Inferior parietal cortex (tissue), 1 donor: ENCODE data around the gene SIGLEC7.
A peak's percentile ranks its signal among the peaks of the same experiment; 100 is the strongest.

Source experiments
- DNase-seq: peaks from one replicate; pipeline ENCODE4 v3.0.0-alpha.2; 2016; ENCODE audit errors: extremely low spot score

Gene SIGLEC7

DNA sequence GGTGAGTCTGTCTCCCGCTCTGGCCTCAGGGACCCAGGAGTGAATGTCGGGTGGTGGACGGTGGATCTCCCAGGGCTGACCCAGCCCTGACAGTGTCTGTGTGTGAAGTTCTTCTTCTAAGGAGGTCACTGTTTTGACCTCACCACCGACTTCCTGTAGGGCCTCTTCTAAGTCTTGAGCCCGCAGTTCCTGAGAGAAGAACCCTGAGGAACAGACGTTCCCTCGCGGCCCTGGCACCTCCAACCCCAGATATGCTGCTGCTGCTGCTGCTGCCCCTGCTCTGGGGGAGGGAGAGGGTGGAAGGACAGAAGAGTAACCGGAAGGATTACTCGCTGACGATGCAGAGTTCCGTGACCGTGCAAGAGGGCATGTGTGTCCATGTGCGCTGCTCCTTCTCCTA lies at the start of gene SIGLEC7:
SIGLEC7 (plus strand) TSS at position 183 of the 400 bp plus-strand sequence; CDS start at position 252, 69 bp downstream.
- no peak for DNase-seq

DNA sequence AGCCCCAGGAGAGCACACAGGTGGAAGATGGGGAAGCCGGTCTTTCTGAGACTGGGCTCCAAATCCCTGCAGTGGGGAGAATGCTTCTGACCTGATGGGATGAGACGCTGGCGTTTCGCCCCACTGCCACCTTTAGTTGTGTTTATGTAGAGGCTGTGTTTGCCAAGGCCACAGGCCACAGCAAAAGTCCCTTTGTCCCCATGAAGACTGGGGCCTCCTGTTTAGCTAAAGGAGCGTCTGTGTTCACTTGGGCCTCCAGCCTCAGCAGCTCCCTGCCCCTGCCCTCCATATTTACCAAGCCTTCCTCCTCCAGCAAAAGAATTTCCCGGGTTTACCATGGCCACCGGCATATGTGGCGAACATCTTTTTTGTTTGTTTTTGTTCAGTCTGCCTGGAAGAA lies 49.0 kb upstream of the SIGLEC7 start:
- DNase-seq = no peak

DNA sequence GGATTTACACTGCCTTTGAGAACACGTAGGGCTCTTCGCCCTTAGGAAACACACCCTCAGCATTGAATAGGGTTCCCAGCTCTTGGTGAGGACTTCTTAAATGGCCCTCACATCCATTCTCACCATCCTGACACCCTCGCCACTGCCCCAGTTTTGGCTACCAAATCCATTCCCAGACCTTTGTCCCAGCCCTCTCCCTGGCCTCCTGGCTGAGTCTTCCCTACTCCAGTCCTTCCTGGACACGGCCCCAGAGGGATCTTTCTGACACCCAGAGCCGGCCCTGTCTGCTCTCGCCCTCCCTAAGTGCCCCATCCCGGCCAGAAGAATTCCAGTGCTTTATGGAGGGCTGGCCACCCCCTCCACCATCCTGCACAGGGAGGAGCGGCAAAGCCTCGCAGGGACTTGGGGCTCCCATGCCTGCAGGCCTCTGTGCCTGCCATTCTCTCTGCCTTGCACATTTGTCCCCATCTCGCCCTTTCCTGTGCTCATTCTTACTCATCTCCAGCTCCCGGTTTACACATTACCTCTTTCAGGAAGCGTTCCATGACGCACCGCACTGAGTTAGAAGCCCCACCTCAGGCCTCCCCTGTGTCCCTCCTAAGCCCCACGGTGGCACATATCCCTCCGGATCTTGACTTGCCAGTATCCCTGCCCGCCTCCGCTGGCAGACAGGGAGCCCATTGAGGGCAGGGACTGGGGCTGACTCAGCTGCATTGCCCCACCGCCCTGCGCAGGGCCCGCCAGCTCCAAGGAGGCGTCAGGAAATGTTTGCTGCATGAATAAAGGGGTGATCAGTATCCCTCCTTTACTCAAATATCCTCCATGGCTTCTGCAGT lies 48.4 kb upstream of the SIGLEC7 start:
- no peak for DNase-seq

DNA sequence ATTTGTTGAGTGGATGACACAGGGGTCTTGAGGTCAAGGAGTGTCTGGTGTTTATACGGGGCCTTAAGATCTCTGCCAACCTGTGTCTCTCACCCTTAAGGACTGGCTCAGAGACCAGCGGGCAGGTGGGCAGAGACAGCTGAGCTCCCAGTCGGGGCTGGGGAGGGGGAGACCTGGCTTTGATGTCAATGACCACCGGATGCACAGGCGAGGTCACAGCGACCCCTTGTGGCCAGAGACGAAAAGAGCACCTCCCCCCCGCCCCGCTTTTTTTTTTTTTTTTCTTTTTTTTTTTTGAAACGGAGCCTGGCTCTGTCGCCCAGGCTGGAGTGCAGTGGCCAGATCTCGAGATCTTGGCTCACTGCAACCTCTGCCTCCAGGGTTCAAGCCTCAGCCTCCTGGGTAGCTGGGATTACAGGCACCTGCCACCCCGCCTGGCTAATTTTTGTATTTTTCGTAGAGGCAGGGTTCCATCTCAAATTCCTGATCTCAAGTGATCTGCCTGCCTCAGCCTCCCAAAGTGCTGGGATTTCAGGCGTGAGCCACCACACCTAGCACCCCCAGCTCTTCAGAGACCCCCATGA lies 47.3 kb upstream of the SIGLEC7 start:
- no peak for DNase-seq

GRCh38 chr19:51096473-51097165 lies 45.5 kb upstream of the SIGLEC7 start:
- peak; percentile 9 for DNase-seq

- DNase-seq = peak; percentile 32
These were observed 44.8 kb upstream of the SIGLEC7 start for GRCh38 chr19:51097166-51097738.

- DNase-seq = no peak
These were observed 44.3 kb upstream of the SIGLEC7 start for GRCh38 chr19:51097796-51098195.

DNA sequence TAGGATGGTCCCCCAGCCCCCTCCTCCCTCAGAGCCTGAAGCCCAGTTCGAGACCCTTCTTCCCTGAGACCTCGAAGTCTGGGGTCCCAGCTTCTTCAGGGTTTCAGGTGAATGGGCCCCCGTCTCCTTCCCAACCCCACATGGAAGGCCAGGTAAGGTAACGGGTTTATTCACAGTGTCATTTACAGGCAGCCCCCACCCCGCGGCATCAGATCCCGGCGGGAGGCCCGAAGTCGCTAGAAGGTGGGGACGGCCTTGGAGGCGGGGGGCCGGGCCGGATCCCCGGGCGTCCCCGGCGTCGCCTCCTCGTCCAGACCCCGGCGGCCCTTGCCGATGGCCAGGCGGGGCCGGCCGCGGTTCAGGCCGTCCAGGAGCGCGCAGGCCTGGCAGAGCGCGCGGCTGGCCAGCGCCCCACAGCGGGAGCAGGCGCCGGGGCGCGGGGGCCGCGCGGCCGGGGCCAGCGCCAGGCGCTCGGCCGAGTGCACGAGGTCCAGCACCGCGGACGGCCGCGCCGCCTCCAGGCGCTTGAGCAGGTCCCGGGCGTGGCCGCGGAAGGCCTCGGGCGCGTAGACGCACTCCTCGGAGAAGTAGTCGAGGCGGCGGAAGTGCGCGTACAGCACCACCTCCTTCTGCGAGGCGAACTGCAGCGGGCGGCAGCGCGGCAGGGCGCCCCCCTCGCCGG lies 43.6 kb upstream of the SIGLEC7 start:
- no peak for DNase-seq

GRCh38 chr19:51099047-51099382 lies 43.1 kb upstream of the SIGLEC7 start:
- no peak for DNase-seq

- DNase-seq = no peak
These were observed 41.5 kb upstream of the SIGLEC7 start for GRCh38 chr19:51100601-51101000.

DNA sequence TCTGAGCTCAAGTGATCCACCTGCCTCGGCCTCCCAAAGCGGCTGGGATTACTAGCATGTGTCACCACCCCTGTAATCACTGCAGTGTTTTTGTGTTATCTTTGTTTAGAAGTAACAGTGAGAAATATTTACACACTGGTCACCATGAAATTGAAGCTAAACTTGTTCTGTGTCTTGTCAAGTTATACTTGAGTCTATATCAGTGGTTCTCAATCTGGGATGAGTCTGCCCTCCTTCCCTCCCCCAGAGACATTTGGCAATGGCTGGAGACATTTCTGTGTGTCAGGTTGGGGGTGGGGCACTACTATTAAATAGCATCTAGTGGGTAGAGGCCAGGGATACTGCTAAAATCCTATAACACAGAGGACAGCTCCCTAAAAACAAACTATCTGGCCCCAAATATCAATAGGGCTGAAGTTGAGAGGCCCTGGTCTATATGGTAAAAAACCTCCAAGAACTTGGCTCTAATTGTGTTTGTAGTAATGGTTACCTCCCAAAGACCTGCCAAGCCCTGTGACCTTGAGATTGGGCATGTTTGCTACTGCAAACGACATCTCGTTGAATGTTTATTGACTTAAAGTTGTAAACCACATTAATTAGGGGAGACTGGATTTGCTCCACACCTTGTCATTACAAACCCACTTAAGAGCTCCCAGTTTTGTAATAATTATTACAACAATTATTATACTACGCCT lies 40.8 kb upstream of the SIGLEC7 start:
- DNase-seq = no peak

GRCh38 chr19:51102991-51103390 lies 39.1 kb upstream of the SIGLEC7 start:
- no peak for DNase-seq

- DNase-seq = no peak
These were observed 38.2 kb upstream of the SIGLEC7 start for GRCh38 chr19:51103926-51104341.

- DNase-seq = no peak
These were observed 34.6 kb upstream of the SIGLEC7 start for GRCh38 chr19:51107406-51108065.

DNA sequence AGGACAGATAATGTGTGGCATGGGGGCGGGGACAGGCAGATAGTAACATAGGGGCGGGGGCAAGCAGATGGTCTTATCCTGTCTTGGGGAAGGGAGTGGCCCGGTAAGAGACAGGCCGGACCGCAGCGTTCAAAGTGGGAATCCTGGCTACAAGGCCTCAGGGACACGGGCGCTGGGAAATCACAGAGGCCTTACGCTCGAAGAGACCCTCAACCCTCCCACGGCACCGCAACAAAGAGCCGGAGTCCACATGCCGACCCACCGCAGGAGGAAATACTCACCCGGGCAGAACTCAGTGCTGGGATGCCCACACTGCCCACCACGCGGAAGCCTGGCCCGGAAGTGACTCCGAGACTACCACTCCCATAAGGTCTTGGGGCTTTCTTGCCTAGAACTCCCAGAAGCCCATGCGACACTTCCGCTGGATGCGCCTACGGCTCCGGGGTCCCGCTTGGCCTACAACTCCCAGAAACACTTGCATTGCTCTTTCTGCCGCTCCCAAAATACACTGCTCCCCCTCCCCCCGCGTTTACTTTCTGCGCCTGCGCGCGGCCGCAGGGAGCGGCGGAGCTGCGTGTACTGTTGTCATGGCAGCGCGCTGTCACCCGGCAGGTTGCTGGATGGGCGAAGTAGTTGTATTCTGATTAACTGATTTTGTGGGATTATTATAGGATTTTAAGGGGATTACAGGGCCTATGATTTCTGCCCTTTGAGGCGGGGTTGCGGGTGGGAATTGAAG lies 33.9 kb upstream of the SIGLEC7 start, which contains the start of gene CTU1:
CTU1 (minus strand) TSS at position 344 of the 739 bp plus-strand sequence. CDS start 3,840 bp downstream, outside the sequence.
- DNase-seq = peak; percentile 98

- DNase-seq = no peak
These were observed 33.3 kb upstream of the SIGLEC7 start for GRCh38 chr19:51108805-51109146.

GRCh38 chr19:51110666-51110971 lies 31.5 kb upstream of the SIGLEC7 start:
- DNase-seq = no peak

DNA sequence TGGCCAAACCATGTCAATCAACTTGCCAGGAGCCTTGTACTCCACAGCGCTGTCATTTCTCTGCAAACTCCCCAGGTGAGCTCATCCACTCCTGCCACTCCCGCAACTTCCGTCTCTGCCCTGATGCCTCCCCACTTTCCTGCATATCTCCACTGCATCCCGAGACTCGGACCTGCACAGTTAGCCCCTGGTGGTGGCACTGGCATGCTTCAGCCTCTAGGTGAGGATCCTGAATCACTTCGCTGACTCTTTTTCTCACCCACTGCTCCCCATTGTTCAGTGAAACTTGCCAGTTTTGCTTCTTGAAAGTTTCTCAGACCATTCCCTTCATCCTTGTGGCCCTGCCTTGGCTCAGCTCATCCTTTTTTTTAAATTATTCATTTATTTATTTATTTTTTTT lies 30.5 kb upstream of the SIGLEC7 start:
- no peak for DNase-seq

GRCh38 chr19:51114087-51114729 lies 27.9 kb upstream of the SIGLEC7 start:
- DNase-seq = no peak
